Liver (tissue), 9 donors: ENCODE data around the gene TIA1. TPM values are rescaled to one million over a fixed set of nuclear protein-coding genes. Genes with fewer than 3 reads are reported as not detected.
A peak's percentile ranks its signal among the peaks of the same experiment; 100 is the strongest.
"Not testable (repeated sequence)": the region's sequence is repeated elsewhere in the genome, so short reads cannot be mapped to it uniquely, and the experiment has no call there.

ENCODE experiments used
- DNase-seq: peaks from one replicate; pipeline ENCODE4 v3.0.0-alpha.2; 2017; ENCODE audit warnings: low spot score
- H3K27ac ChIP-seq, 2 donors: one replicate each; pipeline ENCODE4 v1.7.0; 2013; ENCODE audit warnings: inconsistent platforms in 2 of 2, low read length in 2 of 2, control low read depth in 1 of 2, low read depth in 1 of 2, mild to moderate bottlenecking in 1 of 2
- H3K27me3 ChIP-seq, 4 donors: one replicate each; pipeline versions ENCODE4 v1.6.1 to v1.7.0; 2013; ENCODE audit warnings: low read length in 3 of 4, inconsistent platforms in 1 of 4, mild to moderate bottlenecking in 1 of 4, moderate library complexity in 1 of 4; ENCODE audit not compliant: control insufficient read depth in 4 of 4, insufficient read depth in 4 of 4
- H3K36me3 ChIP-seq, 4 donors: one replicate each; pipeline versions ENCODE4 v1.6.1 to v1.7.0; 2013; ENCODE audit warnings: low read length in 3 of 4, mild to moderate bottlenecking in 3 of 4, low read depth in 1 of 4, moderate library complexity in 1 of 4; ENCODE audit not compliant: control insufficient read depth in 4 of 4, insufficient read depth in 3 of 4
- H3K4me1 ChIP-seq, 4 donors: one replicate each; pipeline versions ENCODE4 v1.6.1 to v1.7.0; 2013; ENCODE audit warnings: low read length in 3 of 4, mild to moderate bottlenecking in 3 of 4, moderate library complexity in 1 of 4; ENCODE audit not compliant: control insufficient read depth in 4 of 4, insufficient read depth in 4 of 4
- H3K4me3 ChIP-seq, 3 donors: one replicate each; pipeline versions ENCODE4 v1.6.1 to v1.7.0; 2013; ENCODE audit warnings: low read length in 3 of 3, control low read depth in 1 of 3, low read depth in 1 of 3, mild to moderate bottlenecking in 1 of 3
- H3K9ac ChIP-seq, 2 donors: one replicate each; pipeline ENCODE4 v1.7.0; 2013; ENCODE audit warnings: low read length in 2 of 2, mild to moderate bottlenecking in 2 of 2, moderate library complexity in 2 of 2, control low read depth in 1 of 2, low read depth in 1 of 2
- H3K9me3 ChIP-seq, 4 donors: one replicate each; pipeline versions ENCODE4 v1.6.1 to v1.7.0; 2013; ENCODE audit warnings: low read length in 3 of 4; ENCODE audit not compliant: control insufficient read depth in 4 of 4
- ATF3 ChIP-seq: IDR thresholded peaks from 2 replicates; pipeline ENCODE4 v1.6.1; 2016; ENCODE audit warnings: antibody characterized with exemption
- EGR1 ChIP-seq, 2 donors: IDR thresholded peaks; 2 replicates each; pipeline ENCODE4 v1.6.1; 2016 to 2018; ENCODE audit warnings: antibody characterized with exemption in 2 of 2, low read depth in 2 of 2
- FOXA1 ChIP-seq: IDR thresholded peaks from 2 replicates; pipeline ENCODE4 v1.6.1; 2016; ENCODE audit warnings: antibody characterized with exemption
- FOXA2 ChIP-seq: IDR thresholded peaks from 2 replicates; pipeline ENCODE4 v1.6.1; 2016; ENCODE audit warnings: antibody characterized with exemption
- GABPA ChIP-seq, 2 donors: IDR thresholded peaks in 1 of 2; conservative IDR thresholded peaks in 1 of 2; 2 replicates each; pipeline ENCODE4 v1.6.1; 2016; ENCODE audit warnings: antibody characterized with exemption in 2 of 2, mild to moderate bottlenecking in 1 of 2, moderate library complexity in 1 of 2
- HNF4A ChIP-seq, 2 donors: conservative IDR thresholded peaks; 2 replicates each; pipeline ENCODE4 v1.6.1; 2016; ENCODE audit warnings: antibody characterized with exemption in 2 of 2, mild to moderate bottlenecking in 2 of 2
- HNF4G ChIP-seq: IDR thresholded peaks from 2 replicates; pipeline ENCODE4 v1.6.1; 2016; ENCODE audit warnings: antibody characterized with exemption
- JUND ChIP-seq, 2 donors: IDR thresholded peaks; 2 replicates each; pipeline ENCODE4 v1.6.1; 2016; ENCODE audit warnings: antibody characterized with exemption in 2 of 2
- MAX ChIP-seq: IDR thresholded peaks from 2 replicates; pipeline ENCODE4 v1.6.1; 2016; ENCODE audit warnings: antibody characterized with exemption
- NR2F2 ChIP-seq: IDR thresholded peaks from 2 replicates; pipeline ENCODE4 v1.6.1; 2016; ENCODE audit warnings: antibody characterized with exemption
- RAD21 ChIP-seq, 2 donors: IDR thresholded peaks; 2 replicates each; pipeline ENCODE4 v1.6.1; 2016; ENCODE audit warnings: antibody characterized with exemption in 2 of 2, mild to moderate bottlenecking in 2 of 2
- REST ChIP-seq: IDR thresholded peaks from 2 replicates; pipeline ENCODE4 v1.6.1; 2016; ENCODE audit warnings: antibody characterized with exemption, mild to moderate bottlenecking
- RXRA ChIP-seq, 2 donors: IDR thresholded peaks; 2 replicates each; pipeline ENCODE4 v1.6.1; 2017 to 2018; ENCODE audit warnings: antibody characterized with exemption in 2 of 2, mild to moderate bottlenecking in 1 of 2
- SP1 ChIP-seq: IDR thresholded peaks from 2 replicates; pipeline ENCODE4 v1.6.1; 2018; ENCODE audit warnings: antibody characterized with exemption, mild to moderate bottlenecking
- TAF1 ChIP-seq: conservative IDR thresholded peaks from 2 replicates; pipeline ENCODE4 v1.6.1; 2016; ENCODE audit warnings: antibody characterized with exemption, mild to moderate bottlenecking
- YY1 ChIP-seq: IDR thresholded peaks from 2 replicates; pipeline ENCODE4 v1.6.1; 2016; ENCODE audit warnings: antibody characterized with exemption, mild to moderate bottlenecking
- ZBTB33 ChIP-seq: IDR thresholded peaks from 2 replicates; pipeline ENCODE4 v1.6.1; 2016; ENCODE audit warnings: antibody characterized with exemption
- WGBS: extraction: QIAGEN DNeasy Blood & Tissue Kit; methylation state at CpG from one replicate; pipeline ENCODE4 v1.1.7; 2013; 5-methylcytosine and 5-hydroxymethylcytosine counted together
- polyA plus RNA-seq, 2 donors: library from polyadenylated mRNA; stranded (reverse) in 1 of 2; unstranded in 1 of 2; fragments of 200-250 nt in 1 of 2; fragments of >200 nt in 1 of 2; fragmentation: Nextera tagmentation in 1 of 2; extraction: Ambion mirVana in 1 of 2; gene quantifications; one replicate each; pipeline versions ENCODE4 v1.2.1 to v1.2.3, GENCODE V29; 2013 to 2015
- total RNA-seq, 2 donors: library from RNA; depleted of rRNA; stranded (reverse); fragments of >200 nt; gene quantifications; one replicate each; pipeline ENCODE4 v1.2.3, GENCODE V29; 2014
- TF ChIP-seq, protein P1 (sequence below): fragments of 150-350 bp; IDR thresholded peaks from 2 replicates; pipeline ENCODE4 v1.5.1; 2017; ENCODE audit warnings: improper control_type of control experiment, low read depth, low read length; ENCODE audit not compliant: missing input control
- donor health status: healthy.
- donor health status: healthy.
- donor health status: healthy.
- donor health status: healthy.
- donor health status: healthy.

Gene TIA1
- total and polyA plus RNA-seq, 4 donors = 10.2 to 56.2 (median 46.6) TPM

- no peak for DNase-seq
- H3K4me1 ChIP-seq = peaks cover 0 to 3% (median 3%) of the 10 kb centered on the region in 4 donors
- H3K9me3 ChIP-seq = no peaks in the 10 kb centered on the region
- H3K36me3 ChIP-seq = no peaks in the 10 kb centered on the region
- 36% methylated on average over 5 of the region's 5 CpGs for WGBS
- TF ChIP-seq RAD21 (IDR thresholded peaks at IDR 0.05) = peak; percentile 30 to 43
- peak; percentile 89 for TF ChIP-seq SP1
- peak; percentile 75 to 80 for TF ChIP-seq RXRA (IDR thresholded peaks at IDR 0.05)
- peak; percentile 90 for TF ChIP-seq HNF4G
- TF ChIP-seq MAX = peak; percentile 77
- TF ChIP-seq HNF4A (conservative IDR thresholded peaks at IDR 0.05) = peak; percentile 98 to 99
- peak; percentile 79 for TF ChIP-seq FOXA2
- TF ChIP-seq FOXA1 = peak; percentile 74
- peak; percentile 25 for TF ChIP-seq NR2F2
- peak; percentile 38 for TF ChIP-seq TAF1
- peak; percentile 70 for TF ChIP-seq YY1
- peak in 1 of 2 donors; percentile 56 for TF ChIP-seq GABPA (IDR thresholded peaks at IDR 0.05 in 1 of 2, conservative IDR thresholded peaks at IDR 0.05 in 1 of 2)
- TF ChIP-seq ATF3 = peak; percentile 95
- TF ChIP-seq ZBTB33 = peak; percentile 80
- TF ChIP-seq EGR1 (IDR thresholded peaks at IDR 0.05; ENCODE audit: low read depth in 2 of 2) = peak in 1 of 2 donors; percentile 51
- TF ChIP-seq, protein P1, sequence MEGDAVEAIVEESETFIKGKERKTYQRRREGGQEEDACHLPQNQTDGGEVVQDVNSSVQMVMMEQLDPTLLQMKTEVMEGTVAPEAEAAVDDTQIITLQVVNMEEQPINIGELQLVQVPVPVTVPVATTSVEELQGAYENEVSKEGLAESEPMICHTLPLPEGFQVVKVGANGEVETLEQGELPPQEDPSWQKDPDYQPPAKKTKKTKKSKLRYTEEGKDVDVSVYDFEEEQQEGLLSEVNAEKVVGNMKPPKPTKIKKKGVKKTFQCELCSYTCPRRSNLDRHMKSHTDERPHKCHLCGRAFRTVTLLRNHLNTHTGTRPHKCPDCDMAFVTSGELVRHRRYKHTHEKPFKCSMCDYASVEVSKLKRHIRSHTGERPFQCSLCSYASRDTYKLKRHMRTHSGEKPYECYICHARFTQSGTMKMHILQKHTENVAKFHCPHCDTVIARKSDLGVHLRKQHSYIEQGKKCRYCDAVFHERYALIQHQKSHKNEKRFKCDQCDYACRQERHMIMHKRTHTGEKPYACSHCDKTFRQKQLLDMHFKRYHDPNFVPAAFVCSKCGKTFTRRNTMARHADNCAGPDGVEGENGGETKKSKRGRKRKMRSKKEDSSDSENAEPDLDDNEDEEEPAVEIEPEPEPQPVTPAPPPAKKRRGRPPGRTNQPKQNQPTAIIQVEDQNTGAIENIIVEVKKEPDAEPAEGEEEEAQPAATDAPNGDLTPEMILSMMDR = no peak
- peak; percentile 57 for TF ChIP-seq REST
- peak; percentile 92 to 96 for TF ChIP-seq JUND (IDR thresholded peaks at IDR 0.05)
- peak overlapping the region; percentile 93 to 96 for H3K27ac ChIP-seq
- H3K27me3 ChIP-seq = no peaks in the 10 kb centered on the region
- H3K9ac ChIP-seq = peak overlapping the region in 1 of 2 donors; percentile 66
- no peak overlapping the region for H3K4me3 ChIP-seq
Observed at GRCh38 chr2:70188460-70188859, 60.0 kb downstream of the TIA1 start.

DNA sequence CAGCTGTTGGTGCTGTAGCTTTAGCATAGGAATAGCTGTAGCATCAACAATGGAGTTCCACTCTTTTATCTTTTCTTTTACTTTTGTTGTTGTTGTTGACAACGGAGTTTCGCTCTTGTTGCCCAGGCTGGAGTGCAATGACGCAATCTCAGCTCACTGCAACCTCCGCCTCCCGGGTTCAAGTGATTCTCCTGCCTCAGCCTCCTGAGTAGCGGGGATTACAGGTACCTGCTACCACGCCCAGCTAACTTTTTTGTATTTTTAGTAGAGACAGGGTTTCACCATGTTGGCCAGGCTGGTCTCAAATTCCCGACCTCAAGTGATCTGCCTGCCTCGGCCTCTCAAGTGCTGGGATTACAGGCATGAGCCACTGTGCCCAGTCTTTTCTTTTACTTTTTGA is 61.3 kb downstream of the TIA1 start:
- H3K9ac ChIP-seq, H3K9me3 ChIP-seq, H3K27me3 ChIP-seq, H3K36me3 ChIP-seq, H3K4me1 ChIP-seq, H3K27ac ChIP-seq, H3K4me3 ChIP-seq, DNase-seq: not testable (repeated sequence)
- WGBS = 90% methylated on average over 9 of the region's 9 CpGs
